M059J (cell line): Measurements from ENCODE around the gene KLHL17. TPM values are rescaled to one million over a fixed set of nuclear protein-coding genes. Genes with fewer than 3 reads are reported as not detected.

ENCODE experiments used
- DNase-seq: peaks from one replicate; pipeline ENCODE4 v3.0.0-alpha.2; 2012; ENCODE audit warnings: low read depth
- total RNA-seq: library from RNA; depleted of rRNA; stranded (reverse); fragments of >200 nt; shearing (Covaris generic); gene quantifications from 2 replicates; pipeline ENCODE4 v1.2.3, GENCODE V29; 2014

KLHL17 gene
- total RNA-seq, 1 experiment from 2014 or later: 4.3 TPM

- DNase-seq: peak; percentile 82
Observed at GRCh38 chr1:921011-921837, 39.2 kb upstream of the KLHL17 start.

- DNase-seq: peak; percentile 82
Observed at GRCh38 chr1:923131-923990, 37.0 kb upstream of the KLHL17 start, which contains the start of gene SAMD11. TSS of gene SAMD11 (plus strand) at chr1:923923. CDS start at chr1:924432, 509 bp downstream.

- DNase-seq: no peak
Observed at GRCh38 chr1:923991-924655, 36.3 kb upstream of the KLHL17 start.

- peak; percentile 73 for DNase-seq
Observed at GRCh38 chr1:924656-925560, 35.5 kb upstream of the KLHL17 start.

GRCh38 chr1:925561-926421, 34.6 kb upstream of the KLHL17 start:
- DNase-seq: peak; percentile 69

GRCh38 chr1:927234-927633, 33.1 kb upstream of the KLHL17 start:
- DNase-seq: no peak

GRCh38 chr1:927748-928147, 32.6 kb upstream of the KLHL17 start:
- no peak for DNase-seq

GRCh38 chr1:928825-929661, 31.3 kb upstream of the KLHL17 start:
- DNase-seq: no peak

- no peak for DNase-seq
Observed at GRCh38 chr1:929712-930632, 30.4 kb upstream of the KLHL17 start.

- no peak for DNase-seq
Observed at GRCh38 chr1:930633-931138, 29.7 kb upstream of the KLHL17 start.

- DNase-seq: no peak
Observed at GRCh38 chr1:931380-932172, 28.8 kb upstream of the KLHL17 start.

- DNase-seq: no peak
Observed at GRCh38 chr1:932173-932510, 28.2 kb upstream of the KLHL17 start.

- DNase-seq: no peak
Observed at GRCh38 chr1:932776-933602, 27.4 kb upstream of the KLHL17 start.

GRCh38 chr1:933603-933940, 26.8 kb upstream of the KLHL17 start:
- no peak for DNase-seq

- no peak for DNase-seq
Observed at GRCh38 chr1:934991-935750, 25.2 kb upstream of the KLHL17 start.
